Spleen (tissue), 7 donors: Measurements from ENCODE around the gene LRFN2.

Experiments used
- POLR2A ChIP-seq, 3 donors: fragments of 450-650 bp; IDR thresholded peaks; one replicate each; pipeline ENCODE4 v1.5.1; 2017; ENCODE audit warnings: antibody characterized with exemption in 3 of 3, mild to moderate bottlenecking in 1 of 3
- POLR2AphosphoS5 ChIP-seq, 3 donors: sonication (generic); formaldehyde crosslinking; IDR thresholded peaks; one replicate each; pipeline ENCODE4 v1.5.1; 2017; ENCODE audit warnings: antibody characterized with exemption in 3 of 3
- TF ChIP-seq, protein P1 (sequence below), 11 experiments: fragments of 200-600 bp in 7 of 11; fragments of 450-650 bp in 4 of 11; sonication (generic) in 4 of 11; IDR thresholded peaks in 8 of 11; conservative IDR thresholded peaks in 3 of 11; 1 replicate in 7 of 11; 2 replicates in 4 of 11; pipeline versions ENCODE4 v1.4.0 to v1.8.0; 2016 to 2021; ENCODE audit warnings: antibody characterized with exemption in 11 of 11, inconsistent platforms in 4 of 11, mild to moderate bottlenecking in 1 of 11
- donor health status: DM: no; HTN: no; CAD: no; lungs with moderate emphysema.
- donor health status: DM: no; HTN: no; CAD: no.
- donor health status: DM: no; HTN: no; CAD: no.

DNA sequence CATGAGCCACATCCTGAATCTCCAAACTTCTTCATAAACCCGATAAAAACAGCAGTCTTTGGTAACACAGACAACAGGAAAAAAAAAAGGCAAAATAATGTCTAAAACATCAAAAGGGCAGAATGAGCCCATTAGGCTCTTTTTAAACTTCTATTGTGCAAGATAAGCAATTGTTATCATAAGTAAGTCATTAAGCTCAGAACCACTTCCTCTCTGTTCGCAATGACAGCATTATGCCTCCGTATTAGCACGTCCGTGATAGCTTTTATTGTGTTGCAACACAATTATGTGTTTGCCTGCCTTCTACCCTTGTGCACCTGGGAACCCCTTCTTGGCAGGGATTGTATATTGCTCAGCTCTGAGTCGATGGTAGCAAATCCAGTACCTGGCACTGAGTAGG is 147.1 kb downstream of the LRFN2 start:
- TF ChIP-seq, protein P1, sequence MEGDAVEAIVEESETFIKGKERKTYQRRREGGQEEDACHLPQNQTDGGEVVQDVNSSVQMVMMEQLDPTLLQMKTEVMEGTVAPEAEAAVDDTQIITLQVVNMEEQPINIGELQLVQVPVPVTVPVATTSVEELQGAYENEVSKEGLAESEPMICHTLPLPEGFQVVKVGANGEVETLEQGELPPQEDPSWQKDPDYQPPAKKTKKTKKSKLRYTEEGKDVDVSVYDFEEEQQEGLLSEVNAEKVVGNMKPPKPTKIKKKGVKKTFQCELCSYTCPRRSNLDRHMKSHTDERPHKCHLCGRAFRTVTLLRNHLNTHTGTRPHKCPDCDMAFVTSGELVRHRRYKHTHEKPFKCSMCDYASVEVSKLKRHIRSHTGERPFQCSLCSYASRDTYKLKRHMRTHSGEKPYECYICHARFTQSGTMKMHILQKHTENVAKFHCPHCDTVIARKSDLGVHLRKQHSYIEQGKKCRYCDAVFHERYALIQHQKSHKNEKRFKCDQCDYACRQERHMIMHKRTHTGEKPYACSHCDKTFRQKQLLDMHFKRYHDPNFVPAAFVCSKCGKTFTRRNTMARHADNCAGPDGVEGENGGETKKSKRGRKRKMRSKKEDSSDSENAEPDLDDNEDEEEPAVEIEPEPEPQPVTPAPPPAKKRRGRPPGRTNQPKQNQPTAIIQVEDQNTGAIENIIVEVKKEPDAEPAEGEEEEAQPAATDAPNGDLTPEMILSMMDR (IDR thresholded peaks at IDR 0.05 in 8 of 11, conservative IDR thresholded peaks at IDR 0.05 in 3 of 11): no peak
- TF ChIP-seq POLR2AphosphoS5 (IDR thresholded peaks at IDR 0.05): no peak
- no peak for TF ChIP-seq POLR2A (IDR thresholded peaks at IDR 0.05)
